RKO (cell line): ENCODE results near the gene FAM168A.

ENCODE experiments used
- DNase-seq: peaks from one replicate; pipeline ENCODE4 v3.0.0-alpha.2; 2016; ENCODE audit warnings: low spot score

FAM168A gene

GRCh38 chr11:73555615-73556014, 42.3 kb downstream of the FAM168A start:
- DNase-seq: no peak

DNA sequence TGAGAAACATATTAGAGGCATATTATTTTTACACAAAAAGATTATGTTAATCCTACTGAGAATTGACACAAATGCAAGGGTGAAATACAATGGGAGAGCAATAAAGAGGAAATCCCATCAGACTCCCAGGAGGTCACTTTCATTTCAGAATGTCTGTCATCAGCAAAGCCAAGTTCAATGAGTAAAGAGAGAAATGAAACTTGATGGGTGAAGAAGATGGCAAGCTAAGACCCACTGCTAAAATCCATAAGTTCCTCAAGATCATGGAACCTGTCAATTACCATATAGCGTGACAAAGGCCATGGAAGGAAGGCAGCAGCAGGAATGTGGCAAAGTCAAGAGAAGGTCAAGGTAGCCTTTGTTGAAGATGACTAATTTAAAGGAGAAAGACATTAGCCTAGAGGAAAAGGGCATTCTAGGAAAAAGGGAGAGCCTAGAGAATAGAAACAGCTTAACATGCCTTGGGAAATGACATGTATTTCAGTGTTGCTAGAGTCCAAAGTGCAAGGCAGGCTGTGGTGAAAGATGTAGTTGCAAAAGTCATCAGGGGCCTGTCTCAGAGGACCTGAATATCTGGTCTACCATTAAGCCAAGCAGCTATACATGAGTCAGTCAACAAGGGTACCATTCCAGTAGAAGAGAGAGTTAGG, 43.1 kb downstream of the FAM168A start:
- no peak for DNase-seq

- DNase-seq: no peak
Measured at GRCh38 chr11:73553266-73553665, 44.6 kb downstream of the FAM168A start.

GRCh38 chr11:73551677-73552076, 46.2 kb downstream of the FAM168A start:
- no peak for DNase-seq

DNA sequence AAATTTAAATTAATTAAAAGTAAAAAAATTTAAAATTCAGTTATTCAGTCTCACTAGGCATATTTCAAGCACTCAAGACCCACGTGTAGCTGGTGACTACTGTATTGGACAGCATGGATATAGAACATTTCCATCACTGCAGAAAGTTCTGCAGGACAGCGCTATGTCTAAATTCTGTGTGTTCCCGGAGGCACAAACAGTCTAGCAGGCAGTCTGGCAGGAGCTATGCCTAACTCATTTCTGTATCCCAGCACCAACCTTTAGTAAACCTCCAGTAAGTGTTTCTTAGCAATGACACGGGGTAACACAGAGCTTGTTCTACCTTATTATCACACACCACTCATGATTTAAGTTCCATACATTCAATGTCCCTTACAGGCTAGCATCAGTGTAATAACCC, 48.5 kb downstream of the FAM168A start:
- no peak for DNase-seq

DNA sequence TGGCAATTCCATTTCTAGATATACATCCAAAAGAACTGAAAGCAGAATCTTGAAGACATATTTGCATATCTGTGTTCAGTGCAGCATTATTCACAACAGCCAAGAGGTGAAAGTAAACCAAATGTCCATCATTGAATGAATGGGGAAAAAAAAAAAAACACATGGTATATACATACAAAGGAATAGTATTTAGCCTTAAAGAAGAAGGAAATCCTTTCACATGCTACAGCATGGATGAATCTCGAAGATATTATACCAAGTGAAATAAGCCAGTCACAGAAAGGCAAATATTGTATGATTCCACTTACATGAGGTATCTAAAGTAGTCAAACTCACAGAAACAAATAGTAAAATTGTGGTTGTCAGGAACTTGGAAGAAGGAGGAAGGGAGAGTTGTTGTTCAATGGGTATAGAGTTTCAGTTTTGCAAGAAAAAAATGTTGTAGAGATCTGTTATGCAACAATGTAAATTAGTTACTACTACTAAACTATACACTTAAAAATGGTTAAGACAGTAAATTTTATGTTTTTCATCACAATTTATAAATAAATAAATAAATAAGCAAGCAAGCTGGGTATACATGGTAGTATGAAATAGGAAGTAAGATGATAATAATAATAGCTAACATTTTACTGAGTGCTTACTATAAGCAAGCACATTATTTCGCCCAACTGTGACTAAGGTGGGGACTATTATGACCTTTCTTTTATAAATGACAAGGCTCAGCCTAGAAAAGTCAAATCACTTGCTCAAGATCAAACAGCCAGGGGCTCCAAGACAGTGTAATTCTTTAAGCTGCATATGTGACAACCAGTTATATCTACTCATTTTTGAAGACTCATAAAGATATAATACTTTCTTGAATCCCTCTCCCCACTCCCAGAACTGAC, 50.0 kb downstream of the FAM168A start:
- no peak for DNase-seq

- DNase-seq: no peak
Measured at GRCh38 chr11:73542175-73542574, 55.7 kb downstream of the FAM168A start.

DNA sequence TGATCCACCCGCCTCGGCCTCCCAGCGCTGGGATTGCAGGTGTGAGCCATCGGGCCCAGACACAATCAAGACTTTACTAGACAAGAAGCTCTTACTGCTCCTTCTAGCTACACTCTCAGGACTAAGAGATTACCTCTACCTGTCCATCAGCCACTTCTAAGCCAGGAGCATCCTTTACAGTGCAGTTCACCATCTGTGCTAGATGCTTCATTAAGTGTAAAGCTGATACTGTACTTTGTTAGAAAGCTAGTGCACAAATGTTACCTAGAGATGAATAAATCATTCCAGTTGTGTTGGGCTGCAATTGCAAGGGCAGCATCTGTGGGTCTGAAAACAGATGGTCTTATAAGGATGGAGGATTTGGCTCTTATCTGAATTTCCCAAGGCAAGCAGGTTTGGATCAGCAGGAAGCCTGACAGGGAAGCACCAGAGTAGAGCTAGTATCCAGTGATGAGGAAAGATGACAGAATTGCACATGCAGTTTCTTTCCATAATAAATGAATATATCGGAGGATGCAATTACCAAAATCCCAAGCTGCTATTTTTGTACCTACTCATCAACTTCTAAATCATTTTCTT, 58.3 kb downstream of the FAM168A start:
- DNase-seq: no peak

DNA sequence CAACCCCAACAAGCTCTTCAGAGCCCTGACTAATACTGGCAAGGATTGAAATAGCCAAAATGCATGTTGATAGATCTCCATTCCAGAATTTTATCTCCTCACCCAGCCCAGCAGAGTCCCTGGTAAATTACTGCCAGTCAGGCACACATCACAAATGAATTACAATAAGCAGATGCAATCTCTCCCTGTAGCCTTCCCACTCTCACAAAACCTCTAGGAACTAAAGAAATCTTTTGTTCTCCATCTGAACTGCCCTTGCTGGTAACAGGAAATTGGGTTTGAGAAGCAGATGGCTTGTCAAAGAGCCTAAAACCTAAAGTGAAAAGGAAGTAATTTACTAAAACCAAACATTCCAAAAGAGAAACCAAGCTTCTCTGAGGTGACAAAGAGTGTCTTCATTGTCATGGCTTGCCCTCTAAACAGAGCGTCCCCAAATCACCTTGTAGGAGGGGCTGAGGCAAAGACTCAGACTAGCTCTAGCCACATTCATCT, 59.5 kb downstream of the FAM168A start:
- no peak for DNase-seq

DNA sequence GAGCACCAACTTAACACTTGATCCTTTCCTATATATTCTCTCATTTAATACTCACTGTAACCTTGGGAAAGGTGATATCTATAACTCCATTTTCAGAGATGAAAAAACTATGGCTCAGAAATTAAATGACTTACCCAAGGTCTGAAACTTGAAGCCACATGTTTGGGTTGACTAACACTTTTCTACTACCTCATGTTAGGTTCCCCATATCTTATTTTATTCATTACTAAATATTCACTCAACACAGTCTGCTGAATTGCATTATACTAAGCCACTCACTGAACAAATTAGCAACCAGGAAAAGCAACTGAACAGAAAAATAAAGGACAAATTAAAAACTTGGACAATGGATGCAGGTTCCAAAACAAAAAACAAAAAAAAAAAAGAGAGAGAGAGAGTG, 59.9 kb downstream of the FAM168A start:
- DNase-seq: no peak

DNA sequence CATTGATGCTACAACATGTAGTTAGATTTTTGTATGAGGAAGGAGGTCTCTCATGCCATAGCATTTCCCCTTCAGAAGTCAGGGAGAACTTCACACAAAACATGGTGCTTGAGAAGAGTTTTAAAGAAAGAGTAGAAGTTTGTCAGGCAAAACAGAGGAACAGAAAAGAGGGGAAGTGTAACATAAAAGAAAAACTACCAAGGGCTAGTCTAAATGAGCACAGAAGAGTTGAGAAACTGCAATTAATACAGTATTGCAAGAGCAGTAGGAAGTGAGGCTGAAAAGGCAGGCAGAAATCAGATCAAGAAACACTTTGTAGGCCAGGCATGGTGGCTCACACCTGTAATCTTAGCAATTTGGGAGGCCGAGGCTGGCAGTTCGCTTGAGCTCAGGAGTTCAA, 61.0 kb downstream of the FAM168A start:
- no peak for DNase-seq

DNA sequence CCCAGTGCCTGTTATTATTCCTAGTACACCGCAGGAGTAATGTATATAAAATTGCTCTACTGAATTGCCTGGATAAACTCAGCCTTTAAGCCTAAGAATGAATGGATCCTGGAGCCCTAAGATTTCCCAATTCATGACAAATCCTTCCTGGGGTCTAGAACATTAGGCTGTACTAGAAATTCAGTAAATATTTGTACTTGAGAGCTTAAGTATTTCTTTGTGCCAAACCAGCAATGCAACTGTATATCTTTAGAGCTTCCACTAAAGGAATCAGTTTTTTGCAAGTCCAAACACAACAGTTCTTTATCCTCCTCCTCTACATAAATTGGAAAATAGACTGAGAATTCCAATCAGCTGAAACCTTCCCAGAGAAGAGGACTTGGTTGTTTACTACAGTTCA, 65.6 kb downstream of the FAM168A start:
- no peak for DNase-seq

DNA sequence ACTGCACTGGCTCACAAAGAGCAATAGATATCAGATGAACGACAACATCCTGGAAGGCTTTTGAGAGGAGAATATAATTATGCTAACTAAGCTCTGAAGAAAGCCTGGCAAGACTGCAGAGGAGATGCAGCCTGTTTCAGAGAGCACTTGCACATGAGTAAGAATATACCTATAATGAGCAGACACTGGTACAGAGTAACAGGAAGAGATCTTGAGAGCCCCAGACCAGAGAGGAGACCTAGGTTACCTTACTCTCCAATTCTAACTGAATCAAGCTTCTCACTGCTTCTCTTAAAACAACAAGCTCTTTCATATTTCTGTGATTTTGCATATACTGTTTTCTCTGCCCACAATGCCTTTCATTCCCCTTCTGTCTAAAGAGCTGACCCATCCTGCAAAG, 66.5 kb downstream of the FAM168A start:
- no peak for DNase-seq

- no peak for DNase-seq
Measured at GRCh38 chr11:73530109-73530508, 67.8 kb downstream of the FAM168A start.

DNA sequence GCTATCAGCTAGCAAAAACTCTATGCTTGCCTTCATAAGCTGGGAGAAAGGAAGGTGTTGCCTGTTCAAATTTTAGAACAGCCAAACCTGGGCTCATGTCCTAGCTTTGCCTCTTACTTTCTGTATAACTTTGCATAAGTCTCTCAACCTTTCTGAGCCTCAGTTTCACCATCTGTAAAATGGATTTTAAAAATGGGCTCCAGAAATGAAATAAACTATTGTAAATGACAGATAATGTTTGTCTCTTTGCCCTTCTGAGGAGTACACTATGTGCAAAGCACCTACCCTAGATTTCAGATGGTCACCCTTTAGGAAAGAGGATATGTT, 68.7 kb downstream of the FAM168A start:
- no peak for DNase-seq

- no peak for DNase-seq
Measured at GRCh38 chr11:73528483-73529203, 69.3 kb downstream of the FAM168A start.

- DNase-seq: no peak
Measured at GRCh38 chr11:73528013-73528412, 69.9 kb downstream of the FAM168A start.

DNA sequence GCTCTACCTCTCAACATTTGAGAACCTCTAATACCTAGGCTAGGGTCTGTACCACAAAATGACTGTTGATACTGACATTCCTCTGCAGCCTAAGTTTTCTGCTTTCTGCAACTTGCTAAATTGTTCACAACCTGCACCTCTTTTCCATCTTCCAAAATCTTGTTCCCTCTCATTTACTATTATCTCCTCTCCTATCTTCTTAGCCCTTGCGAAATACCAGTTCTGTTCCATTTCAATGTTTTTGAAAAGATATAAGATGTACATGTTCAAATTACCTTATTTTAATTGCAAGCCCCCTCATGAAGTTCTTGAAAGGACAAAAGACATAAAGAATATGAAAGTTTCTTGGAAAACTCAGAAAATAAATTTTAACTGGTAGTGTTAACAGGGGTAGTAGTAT, 72.3 kb downstream of the FAM168A start:
- DNase-seq: no peak

DNA sequence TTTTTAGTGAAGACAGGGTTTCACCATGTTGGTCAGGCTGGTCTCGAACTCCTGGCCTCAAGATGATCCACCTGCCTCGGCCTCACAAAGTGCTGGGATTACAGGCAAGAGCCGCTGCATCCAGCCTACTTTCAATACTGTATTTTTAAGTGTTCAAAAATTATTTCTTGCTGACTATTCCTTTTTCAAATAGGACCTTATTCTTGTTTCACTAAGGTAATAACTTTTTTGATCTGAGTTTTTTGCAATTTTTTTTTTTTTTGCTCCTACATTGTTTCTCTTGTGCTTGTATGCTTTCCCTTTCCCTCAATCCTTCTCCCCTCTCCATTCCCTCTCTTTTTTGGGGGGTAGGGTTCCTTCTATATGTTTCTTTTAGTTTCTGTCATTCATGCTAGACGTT, 73.1 kb downstream of the FAM168A start:
- no peak for DNase-seq

DNA sequence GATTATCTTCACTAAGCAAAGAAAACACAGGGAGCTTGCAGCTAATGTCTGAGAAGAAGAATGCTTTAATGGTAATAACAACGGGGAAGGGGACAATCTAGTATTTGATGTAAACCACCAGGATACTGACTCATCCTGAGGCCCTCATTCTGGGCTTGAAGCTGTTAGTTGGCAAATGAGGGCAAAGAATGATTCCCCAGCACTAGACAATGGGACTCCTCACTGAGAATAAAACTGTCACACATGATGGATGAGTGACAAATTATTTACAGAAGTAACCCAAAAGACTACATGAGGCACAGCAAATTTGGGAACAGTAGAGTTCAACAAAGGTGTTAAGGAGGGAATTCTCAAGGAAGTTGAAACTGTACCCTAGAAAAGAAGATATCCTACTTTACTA, 76.3 kb downstream of the FAM168A start:
- DNase-seq: no peak

GRCh38 chr11:73520353-73521061, 77.4 kb downstream of the FAM168A start:
- no peak for DNase-seq

- no peak for DNase-seq
Measured at GRCh38 chr11:73519266-73519665, 78.6 kb downstream of the FAM168A start.
